Ovary (tissue), 9 donors: ENCODE data around the gene PMS1. TPM values are rescaled to one million over a fixed set of nuclear protein-coding genes. Genes with fewer than 3 reads are reported as not detected.

Experiments
- DNase-seq, 5 donors: peaks; one replicate each; pipeline ENCODE4 v3.0.0-alpha.2; 2019 to 2020
- H3K27ac ChIP-seq, 2 donors: fragments of 200-600 bp; one replicate each; pipeline versions ENCODE4 v1.5.1 to v1.8.0; 2019 to 2022
- H3K27me3 ChIP-seq: fragments of 200-600 bp; one replicate; pipeline ENCODE4 v1.8.0; 2022
- H3K36me3 ChIP-seq: fragments of 200-600 bp; sonication (generic); one replicate; pipeline ENCODE4 v1.5.1; 2019
- H3K4me1 ChIP-seq: one replicate; pipeline ENCODE4 v1.8.1; 2013; ENCODE audit warnings: mild to moderate bottlenecking, moderate library complexity; ENCODE audit not compliant: insufficient read depth
- H3K4me3 ChIP-seq: fragments of 200-600 bp; sonication (generic); one replicate; pipeline ENCODE4 v1.5.1; 2017
- H3K9me3 ChIP-seq, 2 donors: fragments of 200-600 bp in 1 of 2; sonication (generic) in 1 of 2; one replicate each; pipeline versions ENCODE4 v1.5.1 to v1.8.1; 2013 to 2019; ENCODE audit warnings: mild to moderate bottlenecking in 1 of 2, moderate library complexity in 1 of 2
- CTCF ChIP-seq, 3 donors: fragments of 450-650 bp in 2 of 3; fragments of 200-600 bp in 1 of 3; IDR thresholded peaks; one replicate each; pipeline versions ENCODE4 v1.5.1 to v1.8.0; 2016 to 2022; ENCODE audit warnings: antibody characterized with exemption in 3 of 3, mild to moderate bottlenecking in 1 of 3
- EP300 ChIP-seq: sonication (generic); formaldehyde crosslinking; IDR thresholded peaks from one replicate; pipeline ENCODE4 v1.6.1; 2017; ENCODE audit warnings: antibody characterized with exemption
- POLR2A ChIP-seq: fragments of 450-650 bp; IDR thresholded peaks from one replicate; pipeline ENCODE4 v1.6.1; 2017; ENCODE audit warnings: antibody characterized with exemption, mild to moderate bottlenecking, moderate library complexity
- WGBS, 3 donors: extraction: QIAGEN DNeasy Blood & Tissue Kit in 1 of 3; methylation state at CpG; one replicate each; pipeline versions ENCODE4 v1.1.5 to v1.1.7; 2013 to 2017; 5-methylcytosine and 5-hydroxymethylcytosine counted together
- intact Hi-C, 4 donors: fragments of 100-400 bp; cut with DNase I; formaldehyde crosslinking; loops; one replicate each; pipeline versions ENCODE4 v1.11.0 to v1.15.1; 2022 to 2023
- polyA plus RNA-seq, 2 donors: library from polyadenylated mRNA; stranded (reverse); fragments of 200-250 nt in 1 of 2; fragments of 350-450 nt in 1 of 2; fragmentation: Illumina TruSeq in 1 of 2; extraction: RNeasy Lipid Tissue Mini Kit (QIAGEN cat#74804) in 1 of 2; gene quantifications; one replicate each; pipeline ENCODE4 v1.2.3, GENCODE V29; 2013 to 2014
- total RNA-seq, 7 donors: library from RNA; depleted of rRNA in 2 of 7; stranded (reverse); fragments of >200 nt in 2 of 7; fragmentation: NEBNext Ultra II Directional in 3 of 7; extraction: Animal tissue kit (Norgen Biotek cat#: 25700) in 3 of 7; gene quantifications; one replicate each; pipeline versions ENCODE4 v1.1.0 to v1.2.4, GENCODE V29; 2016 to 2023
- donor health status: DM: no; HTN: no; CAD: no; lungs with moderate emphysema.
- donor health status: DM: no; HTN: no; CAD: no.
- donor health status: Bipolar disorder and iron deficiency.
- donor health status: DM: yes; HTN: yes; CAD: no.
- donor health status: DM: no; HTN: no; CAD: no.
- donor health status: DM: yes; HTN: yes; CAD: no.

Gene PMS1
- total and polyA plus RNA-seq, 9 donors, result 9.0 to 37.0 (median 23.5) TPM

DNA sequence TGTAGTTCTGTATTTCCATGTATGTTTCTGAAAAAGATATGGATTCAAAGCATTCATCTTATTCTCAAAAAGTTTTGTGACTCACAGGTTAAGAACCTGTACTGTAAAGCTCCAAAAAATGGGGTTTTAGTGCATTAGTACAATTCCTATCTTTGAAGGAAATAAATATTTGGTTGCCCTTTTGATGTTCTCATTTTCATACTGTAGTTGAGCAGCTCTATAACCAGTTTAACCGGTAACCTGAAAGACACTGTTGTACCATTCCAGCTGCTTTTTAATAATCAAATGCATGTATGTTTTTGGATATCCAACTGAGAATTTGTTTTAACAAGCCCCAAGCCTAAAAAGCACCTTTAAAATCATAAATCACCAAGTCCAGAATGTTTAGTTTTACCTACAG is 12.0 kb upstream of the PMS1 start:
- Histone ChIP-seq H3K9me3 (no peaks in the 10 kb centered on the region), H3K4me3 (no peak overlapping the region), H3K27me3 (no peaks in the 10 kb centered on the region), H3K36me3 (no peaks in the 10 kb centered on the region), H3K27ac (no peak overlapping the region), H3K4me1 (no peaks in the 10 kb centered on the region)
- intact Hi-C loops, result no loop called here
- 86 to 98% (median 88%) methylated on average over 1 of the region's 1 CpG for WGBS, 3 donors
- DNase-seq, result no peak
- no peak for TF ChIP-seq EP300
- TF ChIP-seq POLR2A, result no peak
- TF ChIP-seq CTCF (IDR thresholded peaks at IDR 0.05), result no peak

GRCh38 chr2:189782221-189782671 is 2.0 kb upstream of the PMS1 start:
- DNase-seq, result no peak
- H3K36me3 ChIP-seq, result no peaks in the 10 kb centered on the region
- H3K4me1 ChIP-seq, result peaks cover 5% of the 10 kb centered on the region
- intact Hi-C loops, result no loop called here
- 63 to 66% (median 66%) methylated on average over 4 of the region's 4 CpGs for WGBS, 3 donors
- H3K9me3 ChIP-seq, result no peaks in the 10 kb centered on the region
- H3K4me3 ChIP-seq, result no peak overlapping the region
- TF ChIP-seq EP300 (no peak), POLR2A (no peak), CTCF (IDR thresholded peaks at IDR 0.05) (no peak)
- no peak overlapping the region for H3K27ac ChIP-seq
- H3K27me3 ChIP-seq, result no peaks in the 10 kb centered on the region

- Histone ChIP-seq H3K4me1 (peaks cover 5% of the 10 kb centered on the region), H3K36me3 (no peaks in the 10 kb centered on the region), H3K9me3 (no peaks in the 10 kb centered on the region), H3K27ac (peak overlapping the region; percentile 68 to 93), H3K4me3 (peak overlapping the region; percentile 78), H3K27me3 (no peaks in the 10 kb centered on the region)
- intact Hi-C loops, result no loop called here
- no peak for DNase-seq
- 0 to 1% (median 0%) methylated on average over 17 of the region's 17 CpGs for WGBS, 3 donors
- TF ChIP-seq EP300, result no peak
- TF ChIP-seq CTCF (IDR thresholded peaks at IDR 0.05), result no peak
- no peak for TF ChIP-seq POLR2A
These were observed 761 bp upstream of the PMS1 start for GRCh38 chr2:189783451-189783926.

- intact Hi-C loops, result no loop called here
- H3K4me1 ChIP-seq, result no peaks in the 10 kb centered on the region
- no peak for DNase-seq
- H3K27me3 ChIP-seq, result no peaks in the 10 kb centered on the region
- H3K27ac ChIP-seq, result no peak overlapping the region
- no peaks in the 10 kb centered on the region for H3K36me3 ChIP-seq
- 89 to 93% (median 89%) methylated on average over 12 of the region's 12 CpGs for WGBS, 3 donors
- H3K9me3 ChIP-seq, result no peaks in the 10 kb centered on the region
- no peak for TF ChIP-seq POLR2A
- TF ChIP-seq CTCF (IDR thresholded peaks at IDR 0.05), result no peak
- no peak overlapping the region for H3K4me3 ChIP-seq
These were observed 7.2 kb downstream of the PMS1 start for GRCh38 chr2:189791338-189792042.
